ENCODE measurements around the gene TMPRSS7.

Gene TMPRSS7

DNA sequence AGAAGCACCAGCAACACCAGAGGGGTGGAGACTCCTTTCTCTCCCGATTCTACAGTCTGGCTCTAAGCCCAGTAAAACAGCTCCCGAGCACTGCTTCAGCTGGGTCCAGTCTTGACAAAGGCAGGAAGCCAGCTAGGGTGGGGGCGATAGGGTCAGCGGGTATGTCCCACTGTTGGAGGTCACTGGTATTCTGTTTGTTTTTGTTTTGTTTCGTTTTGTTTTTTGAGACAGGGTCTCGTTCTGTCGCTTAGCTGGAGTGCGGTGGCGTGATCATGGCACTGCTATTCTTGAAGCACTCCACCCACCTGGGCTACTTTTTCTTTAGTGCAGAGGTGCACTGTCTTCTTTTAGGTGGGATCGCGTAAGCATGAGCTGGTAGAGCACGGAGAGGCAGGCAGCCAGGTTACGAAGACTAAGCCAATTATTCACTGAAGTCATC lies 82.2 kb downstream of the TMPRSS7 start:
- TF ChIP-seq, protein P1, sequence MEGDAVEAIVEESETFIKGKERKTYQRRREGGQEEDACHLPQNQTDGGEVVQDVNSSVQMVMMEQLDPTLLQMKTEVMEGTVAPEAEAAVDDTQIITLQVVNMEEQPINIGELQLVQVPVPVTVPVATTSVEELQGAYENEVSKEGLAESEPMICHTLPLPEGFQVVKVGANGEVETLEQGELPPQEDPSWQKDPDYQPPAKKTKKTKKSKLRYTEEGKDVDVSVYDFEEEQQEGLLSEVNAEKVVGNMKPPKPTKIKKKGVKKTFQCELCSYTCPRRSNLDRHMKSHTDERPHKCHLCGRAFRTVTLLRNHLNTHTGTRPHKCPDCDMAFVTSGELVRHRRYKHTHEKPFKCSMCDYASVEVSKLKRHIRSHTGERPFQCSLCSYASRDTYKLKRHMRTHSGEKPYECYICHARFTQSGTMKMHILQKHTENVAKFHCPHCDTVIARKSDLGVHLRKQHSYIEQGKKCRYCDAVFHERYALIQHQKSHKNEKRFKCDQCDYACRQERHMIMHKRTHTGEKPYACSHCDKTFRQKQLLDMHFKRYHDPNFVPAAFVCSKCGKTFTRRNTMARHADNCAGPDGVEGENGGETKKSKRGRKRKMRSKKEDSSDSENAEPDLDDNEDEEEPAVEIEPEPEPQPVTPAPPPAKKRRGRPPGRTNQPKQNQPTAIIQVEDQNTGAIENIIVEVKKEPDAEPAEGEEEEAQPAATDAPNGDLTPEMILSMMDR (IDR thresholded peaks at IDR 0.05; ENCODE audit: insufficient read depth, low read length, missing control alignments), result no peak
- DNase-seq (ENCODE audit: low read depth, low spot score), result no peak
- ChIA-PET CTCF (interaction anchor here (1.4 to 3.5 kb wide), 3 partner anchors 9 to 15 kb away, joined by 3 to 21 read pairs (median 6); no protein-coding TSS in a partner anchor), POLR2A (no interaction called here)
- no peak overlapping the region for H3K4me3 ChIP-seq (ENCODE audit: low read depth, low read length)

DNA sequence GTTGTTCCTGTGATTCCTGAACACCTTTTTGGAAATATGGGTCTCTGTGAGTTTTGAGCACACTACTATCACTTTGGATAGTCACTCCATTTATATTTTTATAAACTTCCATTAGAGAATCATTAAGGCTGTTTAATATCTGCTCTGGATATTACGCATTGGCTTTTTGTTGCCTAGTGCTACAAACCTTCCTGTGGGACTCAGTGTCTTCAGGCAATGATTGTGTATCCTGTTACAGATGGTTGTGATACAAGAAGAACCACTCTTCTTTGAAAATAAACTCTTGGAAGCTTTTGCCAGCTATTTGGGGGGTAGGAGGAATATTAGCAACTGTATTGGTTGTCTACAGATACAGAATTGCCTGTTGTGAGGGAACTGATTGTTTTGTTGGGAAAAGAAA lies 82.9 kb downstream of the TMPRSS7 start:
- CTCF ChIA-PET, result interaction anchor here (1.4 to 3.5 kb wide), 3 partner anchors 9 to 16 kb away, joined by 3 to 21 read pairs (median 6); no protein-coding TSS in a partner anchor

DNA sequence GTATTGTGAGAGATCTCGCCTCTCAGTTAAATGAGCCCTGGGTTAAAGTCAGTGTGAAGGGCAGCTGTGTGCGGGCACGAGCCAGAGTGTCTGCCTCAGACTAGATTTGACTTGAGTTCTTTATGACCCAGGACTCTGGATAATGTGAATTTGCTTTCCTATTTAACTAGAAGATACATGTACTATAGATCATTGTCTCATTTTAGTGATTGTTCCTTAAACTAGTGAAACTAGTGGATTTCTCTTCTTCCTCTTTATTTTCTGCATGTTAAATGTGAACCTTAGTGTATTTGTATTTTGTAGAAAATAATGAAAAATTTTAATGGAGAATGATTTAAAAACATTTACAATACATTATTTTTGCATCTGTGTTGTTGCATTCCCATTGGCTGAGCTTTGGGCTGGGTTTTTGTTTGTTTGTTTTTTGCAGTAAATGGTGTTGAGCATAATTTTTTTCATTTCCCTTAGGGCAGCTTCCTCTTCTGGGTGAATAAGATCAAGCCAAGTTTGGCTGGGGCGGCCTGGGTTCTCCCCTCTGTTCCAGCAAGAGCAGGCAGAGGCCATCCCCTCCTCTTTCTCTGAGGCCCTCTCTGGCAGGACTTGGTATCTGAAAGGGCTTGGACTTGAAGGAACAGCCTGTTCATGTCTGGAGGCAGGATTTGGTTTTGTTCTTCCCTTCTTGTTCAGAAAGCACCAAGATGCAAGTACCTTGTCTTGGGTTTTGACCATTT lies 83.5 kb downstream of the TMPRSS7 start:
- no peak for DNase-seq (ENCODE audit: low read depth, low spot score)
- TF ChIP-seq, protein P1 (IDR thresholded peaks at IDR 0.05; ENCODE audit: insufficient read depth, low read length, missing control alignments), result no peak
- ChIA-PET CTCF (interaction anchor here (1.4 to 3.5 kb wide), 3 partner anchors 9 to 17 kb away, joined by 3 to 21 read pairs (median 6); no protein-coding TSS in a partner anchor), POLR2A (no interaction called here)
- no peak overlapping the region for H3K4me3 ChIP-seq (ENCODE audit: low read depth, low read length)

More for the DNA sequence above, 82.9 kb downstream of the TMPRSS7 start:
- no peak overlapping the region for H3K4me3 ChIP-seq (ENCODE audit: low read depth, low read length)
- POLR2A ChIA-PET, result no interaction called here
- no peak for DNase-seq (ENCODE audit: low read depth, low spot score)
- TF ChIP-seq, protein P1 (IDR thresholded peaks at IDR 0.05; ENCODE audit: insufficient read depth, low read length, missing control alignments), result no peak

DNA sequence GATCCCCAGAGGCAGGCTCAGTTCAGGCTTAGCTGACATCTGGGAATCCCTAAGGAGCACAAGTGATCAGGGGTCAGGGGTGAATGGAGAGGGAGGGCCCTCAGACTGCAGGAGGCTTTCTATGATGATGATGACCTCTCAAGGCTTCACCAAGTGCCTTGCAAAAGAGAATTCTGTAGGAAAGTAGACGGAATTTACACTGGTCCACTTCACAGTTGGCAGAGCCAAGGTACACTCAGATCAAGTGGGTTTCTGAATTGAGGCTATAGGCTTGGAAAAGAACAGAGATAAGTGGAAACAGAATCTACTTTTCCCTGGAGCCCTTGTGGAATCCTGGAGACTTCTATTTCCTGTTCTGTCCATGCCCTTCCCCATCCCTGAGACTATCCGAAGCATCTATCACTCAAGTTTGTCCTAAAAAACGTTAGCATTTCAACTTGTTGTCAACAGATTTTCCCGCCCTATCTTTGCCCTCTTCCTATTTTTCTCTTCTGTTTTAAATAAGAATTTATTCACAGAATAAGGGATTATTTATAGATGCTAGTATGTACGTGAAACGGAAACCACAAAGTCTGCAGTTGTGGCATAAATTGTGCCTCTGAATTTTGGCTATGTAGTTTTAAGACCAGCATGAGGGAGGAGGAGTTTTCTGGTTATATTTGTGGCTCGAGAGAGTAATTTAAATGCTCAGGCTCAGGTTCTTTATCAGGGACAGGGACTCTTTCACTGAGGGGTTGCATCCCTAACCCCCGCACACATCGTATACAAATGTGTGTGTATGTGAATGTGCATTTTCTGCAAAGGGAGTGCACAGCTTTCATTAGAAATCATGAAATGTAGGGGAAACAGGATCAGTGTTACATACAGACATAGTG lies 85.7 kb downstream of the TMPRSS7 start:
- ChIA-PET POLR2A (no interaction called here), CTCF (interaction anchor here (3.5 kb wide), 1 partner anchor 12 kb away, joined by 21 read pairs; no protein-coding TSS in a partner anchor)
- TF ChIP-seq, protein P1 (IDR thresholded peaks at IDR 0.05; ENCODE audit: insufficient read depth, low read length, missing control alignments), result no peak
- DNase-seq (ENCODE audit: low read depth, low spot score), result no peak
- no peak overlapping the region for H3K4me3 ChIP-seq (ENCODE audit: low read depth, low read length)

DNA sequence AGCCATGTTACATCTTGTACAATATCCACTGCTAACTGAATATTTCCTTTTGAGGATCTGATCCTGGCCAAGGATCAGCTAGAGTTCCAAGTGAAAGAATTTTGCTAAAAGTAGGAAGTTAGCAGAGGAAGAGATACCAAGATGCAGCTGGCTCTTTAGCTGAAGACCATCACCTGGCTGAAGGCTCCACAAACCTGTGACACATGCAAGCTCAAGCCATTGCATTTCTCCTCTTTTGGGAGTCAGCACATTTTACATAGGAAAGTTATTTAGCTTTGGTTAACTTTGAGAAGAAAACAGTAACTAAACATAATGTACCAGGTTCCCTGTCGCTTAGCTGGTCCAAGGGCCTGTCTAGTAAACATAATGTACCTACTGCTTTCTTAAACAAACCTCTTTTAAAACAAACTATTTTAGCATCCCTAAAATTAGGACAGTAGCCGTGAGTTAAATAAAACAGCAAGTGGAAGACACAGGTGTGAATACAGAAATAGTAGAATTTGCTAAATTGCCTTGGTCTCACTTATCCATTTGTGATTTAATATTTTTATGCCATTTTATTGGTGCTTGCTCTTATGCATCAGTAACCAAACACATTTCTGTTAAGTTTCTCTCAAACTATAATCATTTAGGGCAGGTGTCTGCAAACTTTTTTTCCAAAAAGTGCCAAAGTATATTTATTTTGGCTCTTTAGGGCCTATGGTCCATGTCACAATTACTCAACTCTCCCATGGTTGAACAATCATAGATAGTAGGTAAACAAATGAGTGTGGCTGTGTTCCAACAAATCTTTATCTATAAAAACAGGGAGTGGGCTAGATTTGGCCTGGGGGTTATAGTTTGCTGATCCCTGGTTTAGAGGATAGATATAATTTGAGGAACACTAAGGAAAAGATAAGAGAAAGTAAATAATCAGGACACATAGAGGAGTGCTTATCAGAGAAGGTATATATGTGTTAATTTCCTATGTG lies 87.3 kb downstream of the TMPRSS7 start:
- POLR2A ChIA-PET, result no interaction called here
- TF ChIP-seq, protein P1 (IDR thresholded peaks at IDR 0.05; ENCODE audit: insufficient read depth, low read length, missing control alignments), result no peak
- CTCF ChIA-PET, result interaction anchor here (1.1 kb wide), 1 partner anchor 10 kb away, joined by 7 read pairs; no protein-coding TSS in a partner anchor
- no peak for DNase-seq (ENCODE audit: low read depth, low spot score)
- H3K4me3 ChIP-seq (ENCODE audit: low read depth, low read length), result no peak overlapping the region
